GM19455 (cell line): ENCODE results near the gene CLIP1.
"Not testable (repeated sequence)": the region's sequence is repeated elsewhere in the genome, so short reads cannot be mapped to it uniquely, and the experiment has no call there.

Source experiments
- ATAC-seq: cut with Tn5 transposase; IDR thresholded peaks from one replicate; pipeline ENCODE4 v1.9.1; 2021; ENCODE audit not compliant: unreplicated experiment

CLIP1 gene

GRCh38 chr12:122399254-122399591, 23.2 kb downstream of the CLIP1 start:
- ATAC-seq = no peak

- not testable (repeated sequence) for ATAC-seq
Observed at GRCh38 chr12:122397981-122398380, 24.5 kb downstream of the CLIP1 start.

- no peak for ATAC-seq
Observed at GRCh38 chr12:122395319-122395718, 27.1 kb downstream of the CLIP1 start.

- no peak for ATAC-seq
Observed at GRCh38 chr12:122394626-122395194, 27.8 kb downstream of the CLIP1 start.

GRCh38 chr12:122393817-122394216, 28.7 kb downstream of the CLIP1 start:
- no peak for ATAC-seq

GRCh38 chr12:122392411-122392810, 30.1 kb downstream of the CLIP1 start:
- no peak for ATAC-seq

GRCh38 chr12:122389677-122390076, 32.8 kb downstream of the CLIP1 start:
- no peak for ATAC-seq

GRCh38 chr12:122387887-122388286, 34.6 kb downstream of the CLIP1 start:
- ATAC-seq = no peak

- no peak for ATAC-seq
Observed at GRCh38 chr12:122385171-122386016, 37.1 kb downstream of the CLIP1 start.

GRCh38 chr12:122382919-122383350, 39.5 kb downstream of the CLIP1 start:
- ATAC-seq = no peak

- no peak for ATAC-seq
Observed at GRCh38 chr12:122381021-122381420, 41.4 kb downstream of the CLIP1 start.

- not testable (repeated sequence) for ATAC-seq
Observed at GRCh38 chr12:122376751-122377150, 45.7 kb downstream of the CLIP1 start.

- ATAC-seq = no peak
Observed at GRCh38 chr12:122374707-122375106, 47.8 kb downstream of the CLIP1 start.

GRCh38 chr12:122371475-122372045, 50.9 kb downstream of the CLIP1 start:
- no peak for ATAC-seq

GRCh38 chr12:122368361-122369073, 54.0 kb downstream of the CLIP1 start:
- ATAC-seq = no peak

- ATAC-seq = not testable (repeated sequence)
Observed at GRCh38 chr12:122367632-122368031, 54.8 kb downstream of the CLIP1 start.

GRCh38 chr12:122366685-122367475, 55.6 kb downstream of the CLIP1 start:
- ATAC-seq = no peak

GRCh38 chr12:122365226-122365625, 57.2 kb downstream of the CLIP1 start:
- ATAC-seq = not testable (repeated sequence)

- ATAC-seq = no peak
Observed at GRCh38 chr12:122363782-122364181, 58.7 kb downstream of the CLIP1 start.

- ATAC-seq = no peak
Observed at GRCh38 chr12:122362755-122363154, 59.7 kb downstream of the CLIP1 start.

GRCh38 chr12:122358403-122358802, 64.1 kb downstream of the CLIP1 start:
- not testable (repeated sequence) for ATAC-seq
